CD14-positive monocyte (primary cell): Measurements from ENCODE around the gene ZNF143. TPM values are rescaled to one million over a fixed set of nuclear protein-coding genes. Genes with fewer than 3 reads are reported as not detected.

Experiments
- DNase-seq, 3 donors: peaks; one replicate each; pipeline ENCODE4 v3.0.0-alpha.2; 2011 to 2022
- H2AFZ ChIP-seq: 2 replicates; pipeline ENCODE4 v1.6.0; 2012; ENCODE audit warnings: mild to moderate bottlenecking, low read depth, low read length, inconsistent platforms; ENCODE audit not compliant: insufficient read depth, poor library complexity, severe bottlenecking
- H3K27ac ChIP-seq, 2 donors: 1 replicate in 1 of 2; 2 replicates in 1 of 2; pipeline ENCODE4 v1.5.1; 2012 to 2013; ENCODE audit warnings: low read length in 2 of 2, control low read depth in 1 of 2, inconsistent platforms in 1 of 2, low read depth in 1 of 2, mild to moderate bottlenecking in 1 of 2
- H3K27me3 ChIP-seq, 2 donors: one replicate each; pipeline versions ENCODE4 v1.6.0 to v1.6.1; 2011 to 2013; ENCODE audit warnings: low read length in 2 of 2; ENCODE audit not compliant: control insufficient read depth in 2 of 2, insufficient read depth in 2 of 2
- H3K36me3 ChIP-seq, 2 donors: replicated peaks in 1 of 2; 1 replicate in 1 of 2; 2 replicates in 1 of 2; pipeline versions ENCODE4 v1.5.1 to v1.6.1; 2012 to 2013; ENCODE audit warnings: low read length in 2 of 2, control low read depth in 1 of 2, inconsistent platforms in 1 of 2, mild to moderate bottlenecking in 1 of 2; ENCODE audit not compliant: insufficient read depth in 2 of 2, control insufficient read depth in 1 of 2
- H3K4me1 ChIP-seq, 2 donors: 1 replicate in 1 of 2; 2 replicates in 1 of 2; pipeline versions ENCODE4 v1.5.1 to v1.6.1; 2012 to 2013; ENCODE audit warnings: low read length in 2 of 2, control low read depth in 1 of 2, inconsistent platforms in 1 of 2, mild to moderate bottlenecking in 1 of 2, moderate library complexity in 1 of 2; ENCODE audit not compliant: insufficient read depth in 2 of 2, control insufficient read depth in 1 of 2
- H3K4me2 ChIP-seq: replicated peaks from 2 replicates; pipeline ENCODE3; 2012; ENCODE audit warnings: low read length, moderate library complexity, mild to moderate bottlenecking; ENCODE audit not compliant: poor library complexity, severe bottlenecking; ENCODE audit errors: extremely low read depth
- H3K4me3 ChIP-seq, 3 experiments: fragments of 200-600 bp in 1 of 3; sonication (generic) in 1 of 3; replicated peaks in 1 of 3; 1 replicate in 2 of 3; 2 replicates in 1 of 3; pipeline ENCODE4 v1.5.1; 2011 to 2013; ENCODE audit warnings: low read length in 3 of 3, mild to moderate bottlenecking in 3 of 3, control low read depth in 2 of 3, low read depth in 2 of 3, inconsistent platforms in 1 of 3, moderate library complexity in 1 of 3
- H3K79me2 ChIP-seq: 2 replicates; pipeline ENCODE4 v1.6.0; 2012; ENCODE audit warnings: mild to moderate bottlenecking, control low read depth, inconsistent platforms, low read length, moderate library complexity; ENCODE audit not compliant: insufficient read depth
- H3K9ac ChIP-seq: 2 replicates; pipeline ENCODE4 v1.6.0; 2017; ENCODE audit warnings: low read length, mild to moderate bottlenecking; ENCODE audit not compliant: insufficient read depth, poor library complexity, severe bottlenecking
- H3K9me3 ChIP-seq, 2 donors: replicated peaks in 1 of 2; 1 replicate in 1 of 2; 2 replicates in 1 of 2; pipeline versions ENCODE4 v1.5.1 to v1.6.1; 2012 to 2013; ENCODE audit warnings: low read length in 2 of 2, control low read depth in 1 of 2; ENCODE audit not compliant: control insufficient read depth in 1 of 2, insufficient read depth in 1 of 2
- H4K20me1 ChIP-seq: 2 replicates; pipeline ENCODE4 v1.6.0; 2012; ENCODE audit warnings: mild to moderate bottlenecking, low read length, control low read depth, moderate library complexity; ENCODE audit not compliant: insufficient read depth
- H3K27ac Mint-ChIP-seq, 7 donors: one replicate each; pipeline ENCODE4 v1.8.0; 2020; ENCODE audit warnings: mild to moderate bottlenecking in 7 of 7, mixed read lengths in 7 of 7, moderate library complexity in 6 of 7, inconsistent platforms in 2 of 7
- H3K27me3 Mint-ChIP-seq, 3 donors: one replicate each; pipeline ENCODE4 v1.8.0; 2021 to 2022; ENCODE audit warnings: low read depth in 3 of 3, mild to moderate bottlenecking in 3 of 3, mixed read lengths in 3 of 3, moderate library complexity in 3 of 3, inconsistent platforms in 1 of 3
- H3K36me3 Mint-ChIP-seq, 2 donors: one replicate each; pipeline ENCODE4 v1.8.0; 2020; ENCODE audit warnings: mixed read lengths in 2 of 2, inconsistent platforms in 1 of 2, mild to moderate bottlenecking in 1 of 2
- H3K4me1 Mint-ChIP-seq: one replicate; pipeline ENCODE4 v1.8.0; 2020; ENCODE audit warnings: mild to moderate bottlenecking, mixed read lengths
- H3K4me3 Mint-ChIP-seq, 2 donors: one replicate each; pipeline ENCODE4 v1.8.0; 2020; ENCODE audit warnings: mild to moderate bottlenecking in 2 of 2, mixed read lengths in 2 of 2, moderate library complexity in 1 of 2
- H3K9me3 Mint-ChIP-seq, 7 donors: one replicate each; pipeline ENCODE4 v1.8.0; 2020 to 2022; ENCODE audit warnings: mixed read lengths in 7 of 7, mild to moderate bottlenecking in 6 of 7, moderate library complexity in 6 of 7, inconsistent platforms in 2 of 7
- WGBS: methylation state at CpG from one replicate; pipeline ENCODE4 v1.1.5; 2013; ENCODE audit warnings: missing lambda C conversion rate; ENCODE audit not compliant: insufficient coverage; 5-methylcytosine and 5-hydroxymethylcytosine counted together
- intact Hi-C, 2 donors: fragments of 100-400 bp; cut with micrococcal nuclease; formaldehyde crosslinking; loops; one replicate each; pipeline versions ENCODE4 v1.15.0 to v1.15.1; 2023
- polyA plus RNA-seq, 3 donors: library from polyadenylated mRNA; depleted of rRNA in 1 of 3; unstranded in 2 of 3; stranded (reverse) in 1 of 3; fragments of 300-500 nt in 2 of 3; fragments of >200 nt in 1 of 3; fragmentation: Illumina TruSeq in 2 of 3; gene quantifications; 1 replicate in 2 of 3; 2 replicates in 1 of 3; pipeline ENCODE4 v1.2.3, GENCODE V29; 2012 to 2021
- TF ChIP-seq, protein P1 (sequence below): fragments of 200-600 bp; IDR thresholded peaks from one replicate; pipeline ENCODE4 v1.8.0; 2022; ENCODE audit warnings: antibody characterized with exemption, mild to moderate bottlenecking

ZNF143 gene
- polyA plus RNA-seq, 3 donors, result 26.8 to 30.5 (median 30.1) TPM

DNA sequence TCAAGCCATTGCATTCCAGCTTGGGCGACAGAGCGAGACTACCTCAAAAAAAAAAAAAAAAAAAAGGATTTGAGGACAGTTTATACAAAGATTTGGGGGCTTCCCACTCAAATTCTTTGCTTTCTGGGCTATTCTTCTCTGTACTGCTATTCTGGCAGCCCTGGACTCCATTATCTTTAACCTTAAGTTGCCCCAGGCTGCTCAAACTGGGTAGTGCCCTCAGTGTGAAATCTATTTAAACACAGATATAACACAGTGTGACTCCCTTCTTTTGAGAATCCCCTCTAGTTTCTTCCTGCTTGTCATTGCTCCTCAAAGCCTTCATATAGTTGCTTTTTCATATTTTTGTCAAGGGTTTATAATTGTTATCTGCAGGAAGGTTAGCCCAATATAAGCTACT lies 63.2 kb downstream of the ZNF143 start:
- Histone ChIP-seq H3K9me3 (no peaks in the 10 kb centered on the region), H3K27ac (no peak overlapping the region), H3K36me3 (peaks cover 45 to 90% of the 10 kb centered on the region in 2 donors), H3K4me3 (no peak overlapping the region), H3K4me1 (no peaks in the 10 kb centered on the region), H3K4me2 (no peak overlapping the region), H3K79me2 (no peaks in the 10 kb centered on the region), H3K9ac (no peak overlapping the region), H3K27me3 (no peaks in the 10 kb centered on the region), H4K20me1 (no peaks in the 10 kb centered on the region), H2AFZ (no peak overlapping the region)
- Mint-ChIP-seq H3K4me1 (no peaks in the 10 kb centered on the region), H3K27me3 (peaks cover 0 to 1% (median 0%) of the 10 kb centered on the region in 3 donors), H3K4me3 (no peak overlapping the region), H3K9me3 (no peaks in the 10 kb centered on the region), H3K36me3 (peaks cover 64 to 86% of the 10 kb centered on the region in 2 donors), H3K27ac (no peak overlapping the region)
- WGBS, result no CpG with 5 or more reads among the region's 2 CpGs
- intact Hi-C loops, result no loop called here
- TF ChIP-seq, protein P1, sequence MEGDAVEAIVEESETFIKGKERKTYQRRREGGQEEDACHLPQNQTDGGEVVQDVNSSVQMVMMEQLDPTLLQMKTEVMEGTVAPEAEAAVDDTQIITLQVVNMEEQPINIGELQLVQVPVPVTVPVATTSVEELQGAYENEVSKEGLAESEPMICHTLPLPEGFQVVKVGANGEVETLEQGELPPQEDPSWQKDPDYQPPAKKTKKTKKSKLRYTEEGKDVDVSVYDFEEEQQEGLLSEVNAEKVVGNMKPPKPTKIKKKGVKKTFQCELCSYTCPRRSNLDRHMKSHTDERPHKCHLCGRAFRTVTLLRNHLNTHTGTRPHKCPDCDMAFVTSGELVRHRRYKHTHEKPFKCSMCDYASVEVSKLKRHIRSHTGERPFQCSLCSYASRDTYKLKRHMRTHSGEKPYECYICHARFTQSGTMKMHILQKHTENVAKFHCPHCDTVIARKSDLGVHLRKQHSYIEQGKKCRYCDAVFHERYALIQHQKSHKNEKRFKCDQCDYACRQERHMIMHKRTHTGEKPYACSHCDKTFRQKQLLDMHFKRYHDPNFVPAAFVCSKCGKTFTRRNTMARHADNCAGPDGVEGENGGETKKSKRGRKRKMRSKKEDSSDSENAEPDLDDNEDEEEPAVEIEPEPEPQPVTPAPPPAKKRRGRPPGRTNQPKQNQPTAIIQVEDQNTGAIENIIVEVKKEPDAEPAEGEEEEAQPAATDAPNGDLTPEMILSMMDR, result no peak
- no peak for DNase-seq

DNA sequence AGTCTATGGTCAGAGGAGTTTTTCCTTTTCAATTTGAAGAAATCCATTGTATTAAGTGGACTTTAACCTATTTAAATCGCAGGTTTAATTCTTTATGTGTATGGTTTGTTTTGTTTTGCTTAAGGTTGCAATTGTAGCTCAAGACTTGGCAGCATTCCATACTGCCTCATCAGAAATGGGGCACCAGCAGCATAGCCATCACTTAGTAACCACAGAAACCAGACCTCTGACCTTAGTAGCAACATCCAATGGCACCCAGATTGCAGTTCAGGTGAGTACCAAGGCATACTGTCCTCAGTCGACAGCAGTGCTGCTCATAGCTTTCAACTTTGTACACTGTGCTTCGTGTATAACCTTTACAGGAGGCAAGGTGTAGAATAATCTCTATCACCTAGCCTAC lies 64.3 kb downstream of the ZNF143 start:
- no peaks in the 10 kb centered on the region for H3K79me2 ChIP-seq
- 100% methylated on average over 1 of the region's 3 CpGs for WGBS
- H3K27ac ChIP-seq, result no peak overlapping the region
- H4K20me1 ChIP-seq, result no peaks in the 10 kb centered on the region
- H3K9me3 ChIP-seq, result no peaks in the 10 kb centered on the region
- Mint-ChIP-seq H3K27me3 (peaks cover 0 to 1% (median 0%) of the 10 kb centered on the region in 3 donors), H3K9me3 (no peaks in the 10 kb centered on the region), H3K27ac (peak overlapping the region in 1 of 7 donors; percentile 4), H3K4me3 (no peak overlapping the region), H3K36me3 (peaks cover 57 to 76% of the 10 kb centered on the region in 2 donors), H3K4me1 (no peaks in the 10 kb centered on the region)
- intact Hi-C loops, result no loop called here
- TF ChIP-seq, protein P1, result no peak
- no peak overlapping the region for H3K4me2 ChIP-seq
- H3K27me3 ChIP-seq, result no peaks in the 10 kb centered on the region
- no peak overlapping the region for H3K4me3 ChIP-seq
- H3K36me3 ChIP-seq, result peaks cover 43 to 84% of the 10 kb centered on the region in 2 donors
- H2AFZ ChIP-seq, result no peak overlapping the region
- H3K9ac ChIP-seq, result no peak overlapping the region
- no peaks in the 10 kb centered on the region for H3K4me1 ChIP-seq
- no peak for DNase-seq
